SK-N-MC (cell line): Measurements from ENCODE around the gene SIGMAR1.
"Not testable (repeated sequence)": the region's sequence is repeated elsewhere in the genome, so short reads cannot be mapped to it uniquely, and the experiment has no call there.

Source experiments
- DNase-seq: peaks from one replicate; pipeline ENCODE4 v3.0.0-alpha.2; 2011; ENCODE audit warnings: low read depth, low spot score
- H3K27ac ChIP-seq: fragments of 200-600 bp; sonication (generic); 2 replicates; pipeline ENCODE4 v1.5.1; 2016; ENCODE audit warnings: mixed run types
- H3K36me3 ChIP-seq: fragments of 200-600 bp; sonication (generic); 2 replicates; pipeline ENCODE4 v1.6.1; 2017; ENCODE audit warnings: antibody characterized with exemption, low read length, mixed read lengths; ENCODE audit not compliant: insufficient read depth
- H3K4me3 ChIP-seq: fragments of 200-600 bp; sonication (generic); 2 replicates; pipeline ENCODE4 v1.5.1; 2016
- H3K9ac ChIP-seq: fragments of 200-600 bp; sonication (generic); 2 replicates; pipeline ENCODE4 v1.8.0; 2017; ENCODE audit warnings: mixed run types, mixed read lengths; ENCODE audit not compliant: insufficient read length
- H3K9me3 ChIP-seq: fragments of 200-600 bp; sonication (generic); 2 replicates; pipeline ENCODE4 v1.6.1; 2017; ENCODE audit warnings: low read depth, mild to moderate bottlenecking, antibody characterized with exemption, low read length, moderate library complexity, mixed read lengths
- EZH2 ChIP-seq: fragments of 200-600 bp; sonication (generic); IDR thresholded peaks from one replicate; pipeline ENCODE4 v1.6.1; 2017; ENCODE audit warnings: antibody characterized with exemption
- FOXP2 ChIP-seq: optimal IDR thresholded peaks from 2 replicates; pipeline ENCODE3; 2011; ENCODE audit warnings: mild to moderate bottlenecking, moderate library complexity; ENCODE audit not compliant: insufficient read depth; ENCODE audit errors: extremely low read length, control extremely low read depth
- POLR2AphosphoS5 ChIP-seq: IDR thresholded peaks from 2 replicates; pipeline ENCODE4 v1.6.1; 2012; ENCODE audit warnings: mild to moderate bottlenecking, low read depth, low read length, borderline replicate concordance

SIGMAR1 gene

DNA sequence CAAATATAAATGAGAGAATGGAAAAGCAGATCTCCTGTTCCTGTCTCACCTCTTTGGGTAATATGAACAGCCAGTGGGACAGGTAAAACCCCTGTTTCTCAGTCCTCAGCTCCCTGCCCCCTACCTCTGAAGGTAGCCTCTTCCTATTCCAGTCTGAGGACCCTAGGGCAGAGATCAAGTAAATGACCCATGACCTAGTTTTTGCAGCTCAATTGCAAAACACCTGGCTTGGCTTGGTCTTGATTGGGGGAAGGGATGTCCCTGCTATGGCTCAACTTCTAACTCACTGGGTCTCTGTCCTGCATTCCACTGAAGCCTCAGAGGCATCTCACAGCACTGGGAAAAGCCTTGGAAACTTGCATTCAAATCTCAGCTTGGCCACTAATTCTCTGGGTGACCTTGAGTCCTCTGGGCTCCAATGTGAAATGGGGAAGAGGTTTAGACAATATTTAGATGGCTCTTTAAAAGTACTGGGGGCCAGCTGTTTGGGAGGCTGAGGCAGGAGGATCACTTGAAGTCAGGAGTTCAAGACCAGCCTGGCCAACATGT, 7.3 kb upstream of the SIGMAR1 start:
- no peak for TF ChIP-seq FOXP2
- H3K36me3 ChIP-seq, result peaks cover 16% of the 10 kb centered on the region; the same call in 1 of the 2 replicates
- H3K27ac ChIP-seq, result no peak overlapping the region
- no peak overlapping the region for H3K4me3 ChIP-seq
- no peaks in the 10 kb centered on the region for H3K9me3 ChIP-seq
- no peak overlapping the region for H3K9ac ChIP-seq
- DNase-seq, result no peak

- Histone ChIP-seq H3K9ac (no peak overlapping the region), H3K9me3 (no peaks in the 10 kb centered on the region), H3K4me3 (no peak overlapping the region), H3K36me3 (no peaks in the 10 kb centered on the region; the same call in 1 of the 2 replicates), H3K27ac (0 out of 2 replicates have a peak overlapping the region, but pooled peaks have one; percentile 16)
- TF ChIP-seq EZH2 (no peak), POLR2AphosphoS5 (no peak), FOXP2 (no peak)
- no peak for DNase-seq
Observed at GRCh38 chr9:34642679-34643078, 5.1 kb upstream of the SIGMAR1 start.

- not testable (repeated sequence) for H3K9me3 ChIP-seq, H3K27ac ChIP-seq, DNase-seq, H3K4me3 ChIP-seq, H3K9ac ChIP-seq
- peaks cover 13% of the 10 kb centered on the region; the same call in 1 of the 2 replicates for H3K36me3 ChIP-seq
Observed at GRCh38 chr9:34639322-34639721, 1.7 kb upstream of the SIGMAR1 start.

DNA sequence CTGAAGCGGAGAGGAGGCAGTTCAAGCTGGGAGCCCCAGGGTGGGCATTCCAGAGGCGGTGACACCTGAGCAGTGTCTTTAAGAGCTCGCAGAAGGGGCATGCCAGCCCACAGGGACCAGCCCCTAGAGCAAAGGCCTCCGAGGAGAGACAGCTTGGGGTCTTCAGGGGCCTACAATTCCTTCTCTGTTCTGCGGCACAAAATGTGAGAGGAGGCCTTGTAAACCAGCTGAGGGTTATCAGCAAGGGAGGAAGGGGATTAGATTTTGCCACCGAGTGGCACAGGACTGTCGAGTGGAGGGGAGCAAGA, 505 bp upstream of the SIGMAR1 start:
- H3K9ac ChIP-seq, result peak overlapping the region; percentile 86

GRCh38 chr9:34636791-34637355, 714 bp downstream of the SIGMAR1 start:
- Histone ChIP-seq H3K4me3 (peak overlapping the region; percentile 98), H3K27ac (no peak overlapping the region), H3K9me3 (no peaks in the 10 kb centered on the region), H3K9ac (peak overlapping the region; percentile 86), H3K36me3 (peaks cover 13% of the 10 kb centered on the region; the same call in 1 of the 2 replicates)
- TF ChIP-seq POLR2AphosphoS5 (no peak), FOXP2 (no peak), EZH2 (no peak)
- DNase-seq, result no peak

More for the DNA sequence above, 505 bp upstream of the SIGMAR1 start:
- H3K27ac ChIP-seq, result peak overlapping the region; percentile 77
- peak overlapping the region; percentile 98 for H3K4me3 ChIP-seq
- no peaks in the 10 kb centered on the region for H3K9me3 ChIP-seq
- TF ChIP-seq FOXP2 (no peak), POLR2AphosphoS5 (no peak), EZH2 (no peak)
- no peak for DNase-seq
- peaks cover 13% of the 10 kb centered on the region; the same call in 1 of the 2 replicates for H3K36me3 ChIP-seq

DNA sequence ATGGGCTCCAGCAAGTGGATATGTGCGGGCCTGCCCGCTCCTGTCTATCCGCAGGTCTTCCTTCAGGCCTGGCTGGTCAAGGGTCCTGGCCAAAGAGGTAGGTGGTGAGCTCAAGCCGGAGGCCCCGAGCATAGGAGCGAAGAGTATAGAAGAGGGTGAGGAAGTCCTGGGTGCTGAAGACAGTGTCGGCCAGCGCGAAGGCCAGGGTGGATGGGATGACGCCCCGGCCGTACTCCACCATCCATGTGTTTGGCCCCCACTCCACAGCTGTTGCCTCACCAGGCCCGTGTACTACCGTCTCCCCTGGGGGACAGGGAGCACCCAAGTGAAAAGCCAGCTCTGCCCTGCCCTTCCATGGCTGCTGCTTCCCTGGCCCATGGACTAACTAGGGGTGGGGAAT, 2.0 kb downstream of the SIGMAR1 start:
- TF ChIP-seq FOXP2 (no peak), EZH2 (no peak), POLR2AphosphoS5 (no peak)

DNA sequence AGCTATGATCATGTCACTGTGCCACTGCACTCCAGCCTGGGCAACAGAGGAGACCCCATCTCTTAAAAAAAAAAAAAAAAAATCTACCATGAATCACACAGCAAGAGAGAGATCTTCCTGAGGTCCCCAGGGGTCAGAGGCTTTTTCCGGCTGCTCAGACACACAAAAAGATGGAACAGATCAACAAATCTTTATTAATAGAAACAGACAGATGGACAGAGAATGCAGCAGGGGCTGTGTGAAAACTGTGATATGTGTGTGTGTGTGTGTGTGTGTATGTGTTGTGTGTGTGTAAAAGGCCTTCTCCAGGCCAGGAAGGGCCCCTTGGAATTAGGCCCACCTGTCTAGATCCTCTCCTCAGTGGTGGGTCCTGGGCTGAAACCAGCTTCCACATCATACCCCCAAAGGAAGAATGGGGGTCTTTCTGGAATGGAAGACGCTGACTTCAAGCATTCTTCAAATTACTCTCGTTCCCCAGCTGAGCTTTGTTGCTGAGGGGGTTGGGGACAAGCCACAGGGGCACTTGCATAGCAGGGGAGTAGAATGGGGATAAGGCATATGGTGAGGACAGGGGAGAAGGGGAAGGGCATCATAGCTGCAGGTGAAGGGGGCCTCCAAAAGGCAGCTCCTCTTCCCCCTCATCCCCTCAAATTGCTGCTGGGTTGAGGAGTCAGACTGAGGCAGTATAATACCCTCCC, 2.9 kb downstream of the SIGMAR1 start:
- Histone ChIP-seq H3K36me3 (peaks cover 13% of the 10 kb centered on the region; the same call in 1 of the 2 replicates), H3K4me3 (no peak overlapping the region), H3K27ac (no peak overlapping the region), H3K9me3 (no peaks in the 10 kb centered on the region), H3K9ac (no peak overlapping the region)
- TF ChIP-seq FOXP2, result no peak
- TF ChIP-seq EZH2, result no peak
- peak; percentile 57; the same call in 1 of the 2 replicates for TF ChIP-seq POLR2AphosphoS5
- DNase-seq, result no peak

More for the DNA sequence above, 2.0 kb downstream of the SIGMAR1 start:
- Histone ChIP-seq H3K9ac (peak overlapping the region; percentile 41), H3K36me3 (peaks cover 13% of the 10 kb centered on the region; the same call in 1 of the 2 replicates), H3K4me3 (peak overlapping the region; percentile 98; the same call in 1 of the 2 replicates), H3K27ac (no peak overlapping the region), H3K9me3 (no peaks in the 10 kb centered on the region)
- DNase-seq, result no peak

GRCh38 chr9:34633851-34634550, 3.6 kb downstream of the SIGMAR1 start:
- no peak overlapping the region for H3K27ac ChIP-seq
- DNase-seq, result no peak
- peaks cover 13% of the 10 kb centered on the region; the same call in 1 of the 2 replicates for H3K36me3 ChIP-seq
- H3K9me3 ChIP-seq, result no peaks in the 10 kb centered on the region
- TF ChIP-seq EZH2 (no peak), POLR2AphosphoS5 (peak; percentile 68), FOXP2 (no peak)
- H3K4me3 ChIP-seq, result no peak overlapping the region
- H3K9ac ChIP-seq, result no peak overlapping the region

GRCh38 chr9:34633166-34633565, 4.4 kb downstream of the SIGMAR1 start:
- Histone ChIP-seq H3K9ac (no peak overlapping the region), H3K4me3 (no peak overlapping the region), H3K9me3 (no peaks in the 10 kb centered on the region), H3K36me3 (peaks cover 13% of the 10 kb centered on the region; the same call in 1 of the 2 replicates), H3K27ac (no peak overlapping the region)
- TF ChIP-seq FOXP2, result no peak
- DNase-seq, result no peak
